GM15510 (cell line): ENCODE measurements around the gene KCNT1.

ENCODE experiments used
- POLR2A ChIP-seq: IDR thresholded peaks from 3 replicates; pipeline ENCODE4 v1.6.1; 2011; ENCODE audit warnings: borderline replicate concordance; ENCODE audit not compliant: insufficient read length; ENCODE audit errors: extremely low read depth

Gene KCNT1

GRCh38 chr9:135701959-135702721 is at the start of gene KCNT1:
TSS of gene KCNT1 (plus strand) at chr9:135702185. CDS start at chr9:135702259, 74 bp downstream.
- TF ChIP-seq POLR2A, result no peak

GRCh38 chr9:135655317-135655716 is 46.7 kb upstream of the KCNT1 start:
- no peak for TF ChIP-seq POLR2A

- TF ChIP-seq POLR2A, result no peak
Observed at GRCh38 chr9:135657416-135657815, 44.6 kb upstream of the KCNT1 start.

GRCh38 chr9:135659252-135659651 is 42.7 kb upstream of the KCNT1 start:
- TF ChIP-seq POLR2A, result no peak

GRCh38 chr9:135660407-135660806 is 41.6 kb upstream of the KCNT1 start:
- TF ChIP-seq POLR2A, result no peak

GRCh38 chr9:135661816-135662560 is 40.0 kb upstream of the KCNT1 start:
- no peak for TF ChIP-seq POLR2A

GRCh38 chr9:135662758-135663450 is 39.1 kb upstream of the KCNT1 start, which contains the start of gene LCN9:
TSS of gene LCN9 (plus strand) at chr9:135663309. CDS start at chr9:135663322, 13 bp downstream.
- TF ChIP-seq POLR2A, result no peak

GRCh38 chr9:135663451-135663770 is 38.6 kb upstream of the KCNT1 start:
- no peak for TF ChIP-seq POLR2A

GRCh38 chr9:135663857-135664256 is 38.1 kb upstream of the KCNT1 start:
- no peak for TF ChIP-seq POLR2A

- TF ChIP-seq POLR2A, result no peak
Observed at GRCh38 chr9:135664266-135664665, 37.7 kb upstream of the KCNT1 start.

GRCh38 chr9:135664801-135665794 is 36.9 kb upstream of the KCNT1 start:
- no peak for TF ChIP-seq POLR2A

- TF ChIP-seq POLR2A, result no peak
Observed at GRCh38 chr9:135665795-135666189, 36.2 kb upstream of the KCNT1 start.

GRCh38 chr9:135666534-135667462 is 35.2 kb upstream of the KCNT1 start:
- TF ChIP-seq POLR2A, result no peak
